Central memory CD8-positive, alpha-beta T cell (primary cell): Measurements from ENCODE around the gene RNF34.
A peak's percentile ranks its signal among the peaks of the same experiment; 100 is the strongest.
"Not testable (repeated sequence)": the region's sequence is repeated elsewhere in the genome, so short reads cannot be mapped to it uniquely, and the experiment has no call there.

Source experiments
- ATAC-seq: fragments of 150-1000 bp; cut with Tn5 transposase; replicated peaks from 2 replicates; pipeline ENCODE4 v1.10.0; 2022; ENCODE audit warnings: mild to moderate bottlenecking, moderate FRiP score, moderate number of reproducible peaks; ENCODE audit not compliant: poor library complexity, severe bottlenecking; ENCODE audit errors: extremely low read depth
- DNase-seq, 2 donors: peaks; one replicate each; pipeline ENCODE4 v3.0.0; 2021; ENCODE audit warnings: low spot score in 2 of 2
- H3K27ac Mint-ChIP-seq: one replicate; pipeline ENCODE4 v1.8.0; 2022; ENCODE audit warnings: low read depth, mild to moderate bottlenecking, moderate library complexity, mixed read lengths
- H3K27me3 Mint-ChIP-seq: one replicate; pipeline ENCODE4 v1.8.0; 2022; ENCODE audit warnings: mixed read lengths
- H3K36me3 Mint-ChIP-seq: one replicate; pipeline ENCODE4 v1.8.0; 2022; ENCODE audit warnings: mild to moderate bottlenecking, moderate library complexity, mixed read lengths; ENCODE audit not compliant: insufficient read depth
- H3K4me1 Mint-ChIP-seq: one replicate; pipeline ENCODE4 v1.8.0; 2022; ENCODE audit warnings: mixed read lengths
- H3K4me3 Mint-ChIP-seq: one replicate; pipeline ENCODE4 v1.8.0; 2022; ENCODE audit warnings: mild to moderate bottlenecking, moderate library complexity, mixed read lengths
- H3K9me3 Mint-ChIP-seq: one replicate; pipeline ENCODE4 v1.8.0; 2022; ENCODE audit warnings: mixed read lengths

The RNF34 gene

DNA sequence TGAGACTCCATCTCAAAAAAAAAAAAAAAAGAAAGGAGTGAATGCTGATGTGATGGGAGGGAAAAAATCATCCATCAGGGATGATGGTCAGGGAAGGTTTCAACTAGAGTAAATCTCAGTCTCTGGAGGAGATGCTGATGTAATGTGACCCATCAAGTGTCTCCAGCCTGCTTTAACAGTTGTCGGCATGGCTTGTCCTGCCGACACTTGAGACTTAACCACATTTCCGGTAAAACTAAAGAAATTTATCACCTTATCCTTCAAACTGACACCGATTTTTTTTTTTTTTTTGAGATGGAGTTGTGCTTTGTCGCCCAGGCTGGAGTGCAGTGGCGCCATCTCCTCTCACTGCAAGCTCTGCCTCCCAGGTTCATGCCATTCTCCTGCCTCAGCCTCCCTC is 26.2 kb upstream of the RNF34 start:
- Mint-ChIP-seq H3K4me3 (no peak overlapping the region), H3K27me3 (no peaks in the 10 kb centered on the region), H3K27ac (no peak overlapping the region), H3K36me3 (peaks cover 3% of the 10 kb centered on the region), H3K4me1 (no peaks in the 10 kb centered on the region), H3K9me3 (no peaks in the 10 kb centered on the region)
- DNase-seq (no peak), ATAC-seq (no peak)

DNA sequence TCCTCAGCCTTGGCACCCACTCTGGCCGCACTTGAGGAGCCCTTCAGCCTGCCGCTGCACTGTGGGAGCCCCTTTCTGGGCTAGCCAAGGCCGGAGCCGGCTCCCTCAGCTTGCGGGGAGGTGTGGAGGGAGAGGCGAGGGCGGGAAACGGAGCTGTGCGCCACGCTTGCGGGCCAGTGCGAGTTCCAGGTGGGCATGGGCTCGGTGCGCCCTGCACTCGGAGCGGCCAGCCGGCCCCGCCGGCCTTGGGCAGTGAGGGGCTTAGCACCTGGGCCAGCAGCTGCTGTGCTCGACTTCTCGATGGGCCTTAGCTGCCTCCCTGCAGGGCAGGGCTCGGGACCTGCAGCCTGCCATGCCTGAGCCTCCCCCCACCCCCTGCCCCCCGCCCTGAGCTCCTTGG is 25.6 kb upstream of the RNF34 start:
- not testable (repeated sequence) for ATAC-seq, DNase-seq, H3K27ac Mint-ChIP-seq, H3K4me1 Mint-ChIP-seq, H3K4me3 Mint-ChIP-seq, H3K36me3 Mint-ChIP-seq, H3K9me3 Mint-ChIP-seq, H3K27me3 Mint-ChIP-seq

GRCh38 chr12:121374945-121375584 is 24.9 kb upstream of the RNF34 start:
- H3K27me3 Mint-ChIP-seq, ATAC-seq, H3K27ac Mint-ChIP-seq, H3K36me3 Mint-ChIP-seq, H3K9me3 Mint-ChIP-seq, DNase-seq, H3K4me3 Mint-ChIP-seq, H3K4me1 Mint-ChIP-seq: not testable (repeated sequence)

DNA sequence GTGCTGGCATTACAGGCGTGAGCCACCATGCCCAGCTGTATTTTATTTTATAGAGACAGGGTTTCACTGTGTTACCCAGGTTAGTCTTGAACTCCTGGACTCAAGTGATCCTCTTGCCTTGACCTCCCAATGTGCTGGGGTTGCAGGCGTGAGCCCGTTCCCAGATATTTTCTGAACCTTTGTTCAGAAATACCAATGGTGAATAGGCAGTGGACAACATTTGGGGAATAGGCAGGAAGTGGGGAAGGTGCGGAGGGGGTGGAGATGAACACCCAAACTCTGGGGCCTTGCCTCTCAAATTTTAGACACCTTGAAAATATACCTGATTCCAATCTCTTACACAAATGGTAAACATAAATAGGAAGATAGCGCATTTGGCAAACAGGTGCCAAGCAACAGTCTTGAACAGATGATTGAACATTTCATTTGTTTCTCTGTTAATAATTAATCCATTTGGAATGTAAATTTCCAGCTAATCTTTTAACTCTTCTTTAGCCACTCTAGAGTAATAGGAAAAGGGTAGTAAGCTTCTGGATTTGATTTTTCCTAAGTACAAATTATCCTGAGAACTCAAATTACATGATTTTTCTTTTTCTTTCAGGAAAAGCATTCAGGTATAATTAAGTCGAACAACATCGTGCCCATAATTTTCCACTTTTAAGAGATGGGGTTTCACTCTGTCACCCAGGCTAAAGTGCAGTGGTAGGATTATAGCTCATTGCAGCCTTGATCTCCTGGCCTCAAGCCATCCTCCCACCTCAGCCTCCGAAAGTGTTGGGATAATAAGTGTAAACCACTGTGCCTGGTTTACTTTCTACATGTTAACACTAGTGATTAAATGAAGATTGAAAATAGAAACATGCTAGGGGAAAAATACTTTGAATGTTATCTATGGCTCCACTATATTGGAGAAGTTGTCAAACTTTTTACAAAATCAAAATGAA is 22.9 kb upstream of the RNF34 start:
- Mint-ChIP-seq H3K9me3 (no peaks in the 10 kb centered on the region), H3K4me3 (no peak overlapping the region), H3K27ac (no peak overlapping the region), H3K4me1 (no peaks in the 10 kb centered on the region), H3K36me3 (peaks cover 3% of the 10 kb centered on the region), H3K27me3 (no peaks in the 10 kb centered on the region)
- DNase-seq (no peak), ATAC-seq (no peak)

GRCh38 chr12:121378736-121379135 is 21.2 kb upstream of the RNF34 start:
- Mint-ChIP-seq H3K4me1 (no peaks in the 10 kb centered on the region), H3K36me3 (peaks cover 3% of the 10 kb centered on the region), H3K27ac (no peak overlapping the region), H3K27me3 (no peaks in the 10 kb centered on the region), H3K9me3 (no peaks in the 10 kb centered on the region), H3K4me3 (no peak overlapping the region)
- no peak for DNase-seq
- no peak for ATAC-seq

DNA sequence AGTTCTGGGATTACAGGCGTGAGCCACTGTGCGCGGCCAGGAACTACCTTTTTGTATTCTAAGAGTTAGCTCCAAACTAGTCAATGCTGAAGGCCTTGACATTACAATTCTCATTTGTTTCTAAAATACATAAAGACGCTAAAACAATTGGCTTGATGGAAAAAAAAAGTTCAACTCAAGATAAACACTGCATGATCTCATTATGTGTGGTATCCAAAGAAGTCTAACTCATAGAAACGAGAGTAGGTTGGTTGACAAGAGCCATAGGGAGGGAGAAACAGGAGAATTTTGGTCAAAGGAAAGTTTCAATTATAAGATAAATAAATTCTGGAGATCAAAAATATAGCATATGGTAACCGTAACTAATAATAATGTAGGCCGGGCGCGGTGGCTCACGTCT is 20.0 kb upstream of the RNF34 start:
- Mint-ChIP-seq H3K9me3 (no peaks in the 10 kb centered on the region), H3K4me3 (no peak overlapping the region), H3K4me1 (no peaks in the 10 kb centered on the region), H3K36me3 (peaks cover 5% of the 10 kb centered on the region), H3K27ac (no peak overlapping the region), H3K27me3 (no peaks in the 10 kb centered on the region)
- ATAC-seq (no peak), DNase-seq (no peak)

DNA sequence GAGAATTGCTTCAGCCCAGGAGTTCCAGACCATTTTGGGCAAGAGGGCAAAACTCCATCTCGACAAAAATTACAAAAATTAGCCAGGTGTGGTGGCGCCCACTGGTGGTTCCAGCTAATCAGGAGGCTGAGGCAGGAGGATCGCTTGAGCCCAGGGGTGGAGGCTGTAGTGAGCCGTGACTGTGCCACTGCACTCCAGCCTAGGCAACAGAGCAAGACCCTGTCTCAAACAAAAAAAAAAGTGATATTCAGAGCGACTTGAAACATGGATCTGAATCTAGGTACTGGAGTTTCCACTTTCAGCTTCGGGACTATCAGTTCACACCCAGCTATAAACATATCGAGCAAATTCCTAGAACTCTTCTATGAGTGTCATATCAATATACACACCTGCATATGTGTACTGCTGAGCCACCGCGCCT is 16.3 kb upstream of the RNF34 start:
- Mint-ChIP-seq H3K27me3 (no peaks in the 10 kb centered on the region), H3K4me3 (no peak overlapping the region), H3K36me3 (peaks cover 2% of the 10 kb centered on the region), H3K4me1 (no peaks in the 10 kb centered on the region), H3K9me3 (no peaks in the 10 kb centered on the region), H3K27ac (no peak overlapping the region)
- ATAC-seq = no peak
- DNase-seq = no peak

- not testable (repeated sequence) for H3K4me1 Mint-ChIP-seq, H3K27me3 Mint-ChIP-seq, H3K27ac Mint-ChIP-seq, H3K4me3 Mint-ChIP-seq, DNase-seq, ATAC-seq, H3K9me3 Mint-ChIP-seq, H3K36me3 Mint-ChIP-seq
These were observed 15.0 kb upstream of the RNF34 start for GRCh38 chr12:121384891-121385290.

DNA sequence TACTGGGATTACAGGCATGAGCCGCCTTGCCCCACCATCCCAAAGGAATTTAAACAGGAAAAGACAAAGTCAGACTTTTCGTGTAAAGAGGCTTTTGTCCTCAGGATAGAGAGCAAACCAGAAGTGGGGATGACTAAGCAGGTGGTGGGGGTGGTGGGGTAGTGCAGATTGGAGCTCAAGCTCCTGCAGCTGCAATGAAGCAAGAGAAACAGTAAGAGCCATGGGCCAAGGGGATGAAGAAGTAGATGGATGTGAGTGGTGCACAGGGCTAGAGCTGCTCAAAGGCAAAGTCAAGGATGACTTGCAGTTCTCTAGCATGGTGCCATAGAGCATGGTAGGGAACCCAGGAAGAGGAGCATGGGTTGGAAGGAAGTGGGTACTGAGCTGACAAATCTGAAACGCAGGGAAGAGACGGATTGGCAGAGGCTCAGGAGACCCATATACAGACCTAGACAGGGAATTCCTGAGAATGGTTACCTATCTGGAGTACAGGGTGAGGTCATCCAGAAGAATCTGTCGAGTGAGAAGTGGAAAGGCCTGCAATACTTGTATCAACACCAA is 11.4 kb upstream of the RNF34 start:
- H3K4me3 Mint-ChIP-seq = no peak overlapping the region
- peaks cover 2% of the 10 kb centered on the region for H3K36me3 Mint-ChIP-seq
- peaks cover 11% of the 10 kb centered on the region for H3K4me1 Mint-ChIP-seq
- peak overlapping the region; percentile 12 for H3K27ac Mint-ChIP-seq
- no peaks in the 10 kb centered on the region for H3K9me3 Mint-ChIP-seq
- DNase-seq (no peak), ATAC-seq (no peak)
- no peaks in the 10 kb centered on the region for H3K27me3 Mint-ChIP-seq

DNA sequence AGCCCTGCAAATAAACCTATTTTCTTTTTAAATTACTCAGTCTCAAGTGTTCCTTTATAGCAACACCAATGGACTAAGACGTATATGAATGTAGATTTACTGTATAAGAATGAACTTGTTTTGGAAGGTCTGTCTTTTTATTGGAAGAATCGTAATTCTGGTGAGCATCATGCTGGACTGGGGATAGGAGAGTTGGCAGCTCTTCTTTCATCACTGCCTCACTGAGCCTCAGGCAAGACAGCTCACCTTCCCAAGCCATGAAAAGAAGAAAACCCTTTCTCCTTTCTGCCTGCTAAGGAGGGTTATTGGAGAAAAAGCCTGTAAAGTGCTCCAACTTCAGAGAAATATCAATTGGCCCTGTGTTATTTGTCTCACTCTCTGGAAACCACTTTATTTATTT is 9.1 kb upstream of the RNF34 start:
- no peak overlapping the region for H3K27ac Mint-ChIP-seq
- H3K27me3 Mint-ChIP-seq = no peaks in the 10 kb centered on the region
- DNase-seq (no peak), ATAC-seq (no peak)
- peaks cover 11% of the 10 kb centered on the region for H3K4me1 Mint-ChIP-seq
- H3K36me3 Mint-ChIP-seq = no peaks in the 10 kb centered on the region
- H3K9me3 Mint-ChIP-seq = no peaks in the 10 kb centered on the region
- no peak overlapping the region for H3K4me3 Mint-ChIP-seq

- Mint-ChIP-seq H3K36me3 (no peaks in the 10 kb centered on the region), H3K27me3 (no peaks in the 10 kb centered on the region), H3K4me1 (peaks cover 11% of the 10 kb centered on the region), H3K27ac (peak overlapping the region; percentile 41), H3K4me3 (peak overlapping the region; percentile 57), H3K9me3 (no peaks in the 10 kb centered on the region)
- DNase-seq (no peak), ATAC-seq (no peak)
These were observed 8.1 kb upstream of the RNF34 start for GRCh38 chr12:121391619-121392324.

- Mint-ChIP-seq H3K36me3 (no peaks in the 10 kb centered on the region), H3K27ac (no peak overlapping the region)
- ATAC-seq = no peak
These were observed 7.6 kb upstream of the RNF34 start for GRCh38 chr12:121392325-121392716.

More at GRCh38 chr12:121392325-121392716, 7.6 kb upstream of the RNF34 start:
- H3K4me1 Mint-ChIP-seq = peaks cover 11% of the 10 kb centered on the region
- H3K4me3 Mint-ChIP-seq = no peak overlapping the region
- no peak for DNase-seq
- H3K27me3 Mint-ChIP-seq = no peaks in the 10 kb centered on the region
- H3K9me3 Mint-ChIP-seq = no peaks in the 10 kb centered on the region
